Stimulated activated naive CD8-positive, alpha-beta T cell treated with anti-CD3 and anti-CD28 coated beads, Interleukin-15, Interleukin-2, amounts not matched to agents 100 U/mL and 50 U/mL, for 24 hours (primary cell): ENCODE results near the gene PLEKHH1.
A peak's percentile ranks its signal among the peaks of the same experiment; 100 is the strongest.
"Not testable (repeated sequence)": the region's sequence is repeated elsewhere in the genome, so short reads cannot be mapped to it uniquely, and the experiment has no call there.

Source experiments
- ATAC-seq: fragments of 150-1000 bp; cut with Tn5 transposase; one replicate; pipeline ENCODE4 v1.10.0; 2021
- DNase-seq: peaks from one replicate; pipeline ENCODE4 v3.0.0; 2021

Gene PLEKHH1

GRCh38 chr14:67583711-67584644 lies 50.9 kb downstream of the PLEKHH1 start:
- ATAC-seq: peak; percentile 72
- no peak for DNase-seq

DNA sequence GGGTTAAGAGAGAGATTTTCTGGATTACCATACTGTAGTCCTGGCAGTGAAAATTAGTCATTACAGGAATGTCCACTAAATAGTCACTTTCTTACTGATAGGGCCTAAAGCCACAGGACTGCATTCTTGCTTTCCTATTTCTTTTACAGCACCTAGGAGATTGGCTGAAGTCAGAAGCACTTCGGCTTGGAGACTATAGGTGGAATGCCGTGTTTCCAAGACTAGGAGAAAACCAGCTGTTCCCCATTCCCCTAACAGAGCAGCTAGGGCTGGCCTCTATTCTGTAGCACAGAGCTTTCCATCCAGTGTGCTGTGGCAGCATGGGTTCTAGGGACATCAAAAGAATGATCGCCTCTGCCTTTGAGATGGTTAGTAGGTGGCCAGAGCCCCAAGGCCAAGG lies 51.9 kb downstream of the PLEKHH1 start:
- DNase-seq (no peak), ATAC-seq (no peak)

DNA sequence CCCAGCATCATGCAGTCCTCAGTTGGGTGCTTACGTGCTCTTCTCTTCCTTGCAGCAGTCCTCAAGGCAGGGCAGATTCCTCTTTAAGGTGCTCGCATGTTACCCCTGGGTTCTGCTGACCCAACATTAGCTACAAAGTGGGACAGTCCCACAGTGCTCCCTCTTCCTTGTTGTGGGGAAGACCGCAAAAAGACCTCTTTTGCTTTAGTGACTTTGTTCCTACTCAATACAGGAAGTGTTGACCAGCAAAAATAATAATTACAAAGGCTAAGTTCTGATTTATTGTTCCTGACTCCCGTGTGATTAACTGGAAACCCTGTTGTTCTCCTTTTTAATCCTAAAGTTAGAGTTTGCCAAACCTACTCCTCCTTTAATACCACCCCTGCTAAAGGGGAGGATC lies 53.3 kb downstream of the PLEKHH1 start:
- ATAC-seq (no peak), DNase-seq (no peak)

- ATAC-seq (no peak), DNase-seq (no peak)
These were observed 56.2 kb downstream of the PLEKHH1 start for GRCh38 chr14:67589204-67589770.

DNA sequence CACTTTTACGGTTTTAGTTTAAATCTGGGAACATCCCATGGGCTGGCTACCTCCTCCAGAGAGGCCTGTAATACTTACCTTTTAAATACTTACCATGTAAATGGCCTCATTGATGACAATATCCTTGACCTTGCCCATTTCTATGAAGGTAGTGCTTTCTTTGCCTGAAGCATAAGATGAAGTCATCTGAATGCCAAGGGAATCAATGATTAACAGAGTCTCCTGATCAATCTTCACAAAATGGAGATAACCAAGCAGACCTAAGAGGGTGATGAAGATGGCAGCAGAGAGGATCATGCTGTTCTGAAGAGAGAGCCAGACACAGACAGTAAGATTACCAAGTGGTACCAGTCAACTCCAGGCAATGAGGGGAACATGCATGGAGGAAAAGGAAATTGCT lies 60.6 kb downstream of the PLEKHH1 start:
- DNase-seq, ATAC-seq: not testable (repeated sequence)

DNA sequence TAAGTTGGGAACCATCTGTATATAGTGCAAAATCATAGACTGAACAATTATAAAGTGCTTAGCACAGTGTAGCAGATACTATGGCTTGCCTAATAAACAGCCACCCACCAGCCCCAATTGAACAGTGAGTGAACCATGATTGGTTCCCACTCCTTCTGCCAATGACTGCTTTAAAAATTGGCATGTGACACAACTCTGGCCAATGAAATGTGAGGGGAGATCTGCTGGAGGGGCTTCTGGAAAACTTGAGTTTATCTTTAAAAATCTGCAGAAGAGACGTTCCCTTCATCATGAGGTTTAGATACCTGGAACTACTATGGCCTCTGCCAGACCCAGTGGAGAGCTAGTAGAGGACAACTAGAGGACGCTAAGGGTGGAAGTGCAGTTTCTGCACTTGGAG lies 62.3 kb downstream of the PLEKHH1 start:
- no peak for DNase-seq
- no peak for ATAC-seq

GRCh38 chr14:67599698-67600561 lies 66.8 kb downstream of the PLEKHH1 start, which contains the start of gene PIGH:
PIGH (minus strand) TSS chr14:67600268; CDS start chr14:67600203, 65 bp downstream.
- ATAC-seq: peak; percentile 99
- peak; percentile 97 for DNase-seq

DNA sequence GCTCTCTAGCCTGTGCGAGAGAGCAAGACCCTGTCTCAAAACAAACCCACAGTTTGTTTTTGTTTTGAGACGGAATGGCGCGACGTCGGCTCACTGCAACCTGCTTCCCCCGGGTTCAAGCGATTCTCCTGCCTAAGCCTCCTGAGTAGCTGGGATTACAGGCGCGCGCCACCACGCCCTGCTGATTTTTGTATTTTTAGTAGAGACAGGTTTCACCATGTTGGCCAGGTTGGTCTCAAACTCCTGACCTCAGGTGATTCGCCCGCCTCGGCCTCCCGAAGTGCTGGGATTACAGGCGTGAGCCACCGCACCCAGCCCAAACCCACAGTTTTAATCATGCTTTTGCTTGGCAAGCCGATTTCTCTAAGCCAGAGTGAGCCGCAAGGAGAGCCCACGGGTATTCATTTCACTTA lies 67.5 kb downstream of the PLEKHH1 start:
- DNase-seq: not testable (repeated sequence)
- peak; percentile 2 for ATAC-seq

DNA sequence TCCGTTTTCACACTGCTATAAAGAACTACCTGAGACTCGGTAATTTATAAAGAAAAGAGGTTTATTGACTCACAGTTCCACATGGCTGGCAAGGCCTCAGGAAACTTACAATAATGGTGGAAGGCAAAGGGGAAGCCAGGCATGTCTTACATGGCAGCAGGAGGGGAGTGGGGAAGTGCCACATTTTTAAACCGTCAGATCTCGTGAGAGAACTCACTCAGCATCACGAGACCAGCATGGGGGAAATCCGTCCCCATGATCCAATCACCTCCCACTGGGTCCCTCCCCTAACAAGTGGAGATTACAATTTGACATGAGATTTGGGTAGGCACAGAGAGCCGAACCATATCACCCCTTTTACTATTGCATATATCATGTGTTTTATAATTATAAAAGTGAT lies 69.0 kb downstream of the PLEKHH1 start:
- no peak for DNase-seq
- no peak for ATAC-seq

- DNase-seq: no peak
- ATAC-seq: no peak
These were observed 70.0 kb downstream of the PLEKHH1 start for GRCh38 chr14:67602995-67603545.

- no peak for DNase-seq
- no peak for ATAC-seq
These were observed 74.6 kb downstream of the PLEKHH1 start for GRCh38 chr14:67607646-67608045.

- no peak for ATAC-seq
- DNase-seq: no peak
These were observed 76.7 kb downstream of the PLEKHH1 start for GRCh38 chr14:67609642-67610310.

DNA sequence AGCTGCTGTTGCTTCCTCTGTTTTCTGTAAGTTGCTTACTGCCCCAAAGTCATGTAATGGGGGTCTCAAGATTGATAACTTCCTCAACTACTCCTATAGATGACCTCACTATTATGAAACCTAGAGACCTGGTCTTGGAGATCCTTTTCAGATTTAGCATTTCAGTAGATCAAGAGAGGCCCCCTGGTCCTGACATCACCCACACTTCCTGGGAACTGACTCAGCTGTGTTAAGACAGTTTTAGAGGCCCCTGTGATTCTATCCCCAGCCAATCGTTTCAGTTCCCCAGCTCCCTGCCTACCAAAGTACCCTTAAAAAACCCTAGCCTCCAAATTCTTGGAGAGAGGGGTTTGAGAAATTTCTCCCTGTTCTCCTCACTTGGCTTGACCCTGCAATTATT lies 77.4 kb downstream of the PLEKHH1 start:
- peak; percentile 85 for ATAC-seq
- no peak for DNase-seq

- ATAC-seq: peak; percentile 45
- no peak for DNase-seq
These were observed 85.5 kb downstream of the PLEKHH1 start for GRCh38 chr14:67618617-67619063.

GRCh38 chr14:67619446-67620216 lies 86.5 kb downstream of the PLEKHH1 start, which contains the start of gene ARG2:
ARG2 (plus strand) TSS chr14:67619920; CDS start chr14:67619978, 58 bp downstream.
- ATAC-seq: peak; percentile 90

GRCh38 chr14:67620217-67620785 lies 87.2 kb downstream of the PLEKHH1 start:
- ATAC-seq (no peak), DNase-seq (peak; percentile 17)

More at GRCh38 chr14:67619446-67620216, 86.5 kb downstream of the PLEKHH1 start, which contains the start of gene ARG2:
- peak; percentile 99 for DNase-seq

DNA sequence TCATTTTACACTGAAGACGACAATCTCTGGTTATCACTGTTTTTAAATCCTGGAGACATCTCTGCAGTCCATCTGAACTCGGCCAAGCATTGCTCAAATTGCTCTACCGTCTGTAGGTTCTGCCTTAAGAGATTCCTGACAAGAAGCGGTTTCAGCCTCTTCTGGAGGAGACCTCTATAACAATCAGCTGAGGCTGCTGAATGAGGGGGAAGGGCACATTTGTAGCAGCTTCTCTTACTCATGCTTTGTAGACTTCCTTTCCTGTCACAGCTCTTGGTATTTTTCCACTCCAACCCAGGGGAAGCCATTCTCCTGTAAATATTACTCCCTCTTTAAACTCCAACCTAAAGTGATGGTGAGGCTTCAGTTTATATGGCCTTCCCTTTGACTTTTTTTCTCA lies 89.6 kb downstream of the PLEKHH1 start:
- DNase-seq: no peak
- no peak for ATAC-seq

DNA sequence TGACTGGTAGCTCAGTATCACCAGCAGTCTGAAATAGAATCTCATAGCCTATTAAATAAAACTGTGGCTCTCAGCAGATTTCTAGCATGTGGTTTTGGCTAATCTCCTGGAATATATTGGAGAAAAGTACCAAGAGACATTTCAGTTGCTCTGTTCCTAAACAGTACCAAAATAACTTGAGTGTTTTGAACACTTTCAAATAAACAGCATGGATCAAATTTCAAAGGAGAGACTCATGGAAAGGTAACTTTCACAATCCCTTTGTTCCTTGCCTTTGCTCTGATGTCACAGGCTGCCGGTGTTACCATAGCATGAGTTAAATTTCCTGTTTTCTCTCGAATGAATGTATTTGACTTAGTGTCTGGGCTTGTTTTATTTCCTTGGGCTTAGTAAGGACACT lies 90.0 kb downstream of the PLEKHH1 start:
- DNase-seq: no peak
- ATAC-seq: no peak

DNA sequence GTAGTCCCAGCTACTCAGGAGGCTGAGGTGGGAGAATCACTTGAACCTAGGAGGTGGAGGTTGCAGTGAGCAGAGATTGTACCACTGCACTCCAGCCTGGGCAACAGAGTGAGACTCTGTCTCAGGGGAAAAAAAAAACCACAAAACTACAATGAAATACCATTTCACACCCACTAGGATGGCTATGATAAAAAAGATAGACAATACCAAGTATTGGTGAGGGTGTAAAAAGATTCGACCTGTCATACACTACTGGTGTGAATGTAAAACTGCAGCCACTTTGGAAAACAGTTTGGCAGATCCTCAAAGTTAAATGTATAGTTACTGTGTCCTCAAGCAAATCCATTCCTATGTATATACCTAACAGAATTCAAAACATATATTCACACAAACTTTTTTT lies 93.0 kb downstream of the PLEKHH1 start:
- peak; percentile 42 for ATAC-seq
- DNase-seq: not testable (repeated sequence)

- no peak for ATAC-seq
- DNase-seq: no peak
These were observed 94.4 kb downstream of the PLEKHH1 start for GRCh38 chr14:67627519-67627918.
